Measurements from ENCODE around the gene KHNYN.

KHNYN gene

DNA sequence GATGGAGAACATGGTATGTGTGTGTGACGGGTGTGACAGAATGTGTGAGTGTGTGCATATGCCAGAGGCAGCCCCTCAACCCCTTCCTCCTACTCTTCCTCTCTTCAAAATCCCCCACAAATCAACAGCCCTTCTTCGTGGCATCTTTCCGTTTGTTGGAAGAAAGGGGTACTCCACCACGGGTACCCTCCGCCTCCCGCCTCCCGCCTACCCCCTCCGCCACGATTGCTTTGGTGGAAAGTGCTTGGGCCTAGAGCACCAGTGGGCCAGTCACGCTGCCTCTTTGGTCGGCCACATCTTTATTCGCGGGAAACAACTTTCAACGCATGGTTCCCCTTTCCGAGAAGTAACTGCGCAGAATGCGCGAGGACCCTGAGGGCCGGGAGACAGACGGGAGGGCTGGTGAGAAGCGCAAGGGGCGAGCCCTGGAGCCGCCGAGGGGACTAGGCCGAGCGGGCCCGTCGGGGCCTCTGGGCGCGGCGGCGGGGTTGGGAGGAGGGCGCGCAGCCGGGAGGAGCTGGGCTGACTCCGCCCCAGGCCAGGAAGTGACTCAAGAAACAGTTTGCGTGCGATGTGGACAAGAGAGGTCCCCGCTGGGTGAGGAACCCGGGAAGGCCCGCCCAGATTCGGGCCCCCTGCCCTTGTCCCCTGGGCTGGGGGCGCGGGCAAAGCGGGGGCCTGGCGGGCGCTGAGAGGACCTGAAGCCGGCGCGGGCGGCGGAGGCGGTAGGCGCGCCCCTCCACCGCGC lies at the start of gene KHNYN, which contains the start of gene CBLN3:
KHNYN (plus strand) TSS at position 560 of the 748 bp plus-strand sequence. CDS start 777 bp downstream, outside the sequence.
CBLN3 (minus strand) TSS at position 274 of the 748 bp plus-strand sequence. CDS start 614 bp downstream, outside the sequence.
- H3K4me1 ChIP-seq (ENCODE audit: insufficient read depth, low read length, severe bottlenecking): peaks cover 40% of the 10 kb centered on the region
- peak within 1 kb of the TSS; percentile 76 for H3K4me3 ChIP-seq (ENCODE audit: low read depth, low read length, poor library complexity, severe bottlenecking)
- H3K9ac ChIP-seq (ENCODE audit: low read length): peak within 1 kb of the TSS; percentile 80
- peak within 1 kb of the TSS; percentile 86 for H3K27ac ChIP-seq (ENCODE audit: low read depth, low read length, poor library complexity, severe bottlenecking)
- H3K36me3 ChIP-seq (ENCODE audit: insufficient read depth, low read length): peaks cover 22% of the 10 kb centered on the region
- H3K27me3 ChIP-seq (ENCODE audit: insufficient read depth, low read length): no peaks in the 10 kb centered on the region
- H4K20me1 ChIP-seq (ENCODE audit: insufficient read depth, low read length): no peaks in the 10 kb centered on the region
- no peaks in the 10 kb centered on the region for H3K79me2 ChIP-seq (ENCODE audit: insufficient read depth, low read length)
- H3F3A ChIP-seq (ENCODE audit: insufficient read depth, low read length): no peaks in the 10 kb centered on the region
- no peaks in the 10 kb centered on the region for H3K9me2 ChIP-seq (ENCODE audit: low read depth, low read length)
- H3K4me2 ChIP-seq (ENCODE audit: low read length): peak within 1 kb of the TSS; percentile 84
- no peaks in the 10 kb centered on the region for H3K9me3 ChIP-seq (ENCODE audit: low read length)
- no peak within 1 kb of the TSS for H2AFZ ChIP-seq (ENCODE audit: low read length)
- no peak for TF ChIP-seq EZH2 (IDR thresholded peaks at IDR 0.05; ENCODE audit: borderline replicate concordance, low read length)
- TF ChIP-seq CTCF (IDR thresholded peaks at IDR 0.05; ENCODE audit: low read length): no peak

- peaks cover 1% of the 10 kb centered on the region for H3K4me1 ChIP-seq (ENCODE audit: insufficient read depth, low read length, severe bottlenecking)
- no peak overlapping the region for H3K27ac ChIP-seq (ENCODE audit: low read depth, low read length, poor library complexity, severe bottlenecking)
These were observed 48.2 kb upstream of the KHNYN start for GRCh38 chr14:24381363-24382063.

GRCh38 chr14:24382064-24382371 lies 47.7 kb upstream of the KHNYN start:
- Histone ChIP-seq H3K9me3 (ENCODE audit: low read length) (no peaks in the 10 kb centered on the region), H3K9ac (ENCODE audit: low read length) (no peak overlapping the region), H4K20me1 (ENCODE audit: insufficient read depth, low read length) (no peaks in the 10 kb centered on the region), H3K27me3 (ENCODE audit: insufficient read depth, low read length) (no peaks in the 10 kb centered on the region), H3K4me2 (ENCODE audit: low read length) (no peak overlapping the region), H3K4me1 (ENCODE audit: insufficient read depth, low read length, severe bottlenecking) (no peaks in the 10 kb centered on the region), H2AFZ (ENCODE audit: low read length) (no peak overlapping the region), H3K79me2 (ENCODE audit: insufficient read depth, low read length) (no peaks in the 10 kb centered on the region), H3F3A (ENCODE audit: insufficient read depth, low read length) (no peaks in the 10 kb centered on the region), H3K36me3 (ENCODE audit: insufficient read depth, low read length) (no peaks in the 10 kb centered on the region), H3K27ac (ENCODE audit: low read depth, low read length, poor library complexity, severe bottlenecking) (no peak overlapping the region), H3K9me2 (ENCODE audit: low read depth, low read length) (no peaks in the 10 kb centered on the region), H3K4me3 (ENCODE audit: low read depth, low read length, poor library complexity, severe bottlenecking) (no peak overlapping the region)
- TF ChIP-seq EZH2 (IDR thresholded peaks at IDR 0.05; ENCODE audit: borderline replicate concordance, low read length): no peak
- no peak for TF ChIP-seq CTCF (IDR thresholded peaks at IDR 0.05; ENCODE audit: low read length)

More at GRCh38 chr14:24381363-24382063, 48.2 kb upstream of the KHNYN start:
- TF ChIP-seq EZH2 (IDR thresholded peaks at IDR 0.05; ENCODE audit: borderline replicate concordance, low read length): no peak
- H3K36me3 ChIP-seq (ENCODE audit: insufficient read depth, low read length): no peaks in the 10 kb centered on the region
- H3K4me2 ChIP-seq (ENCODE audit: low read length): no peak overlapping the region
- no peaks in the 10 kb centered on the region for H3F3A ChIP-seq (ENCODE audit: insufficient read depth, low read length)
- H2AFZ ChIP-seq (ENCODE audit: low read length): no peak overlapping the region
- H3K9me3 ChIP-seq (ENCODE audit: low read length): no peaks in the 10 kb centered on the region
- H4K20me1 ChIP-seq (ENCODE audit: insufficient read depth, low read length): no peaks in the 10 kb centered on the region
- no peaks in the 10 kb centered on the region for H3K79me2 ChIP-seq (ENCODE audit: insufficient read depth, low read length)
- no peak overlapping the region for H3K9ac ChIP-seq (ENCODE audit: low read length)
- no peaks in the 10 kb centered on the region for H3K9me2 ChIP-seq (ENCODE audit: low read depth, low read length)
- H3K27me3 ChIP-seq (ENCODE audit: insufficient read depth, low read length): no peaks in the 10 kb centered on the region
- no peak overlapping the region for H3K4me3 ChIP-seq (ENCODE audit: low read depth, low read length, poor library complexity, severe bottlenecking)

All from OCI-LY1 (cell line).